HepG2 (cell line): ENCODE measurements around the gene ZCCHC3. TPM values are rescaled to one million over a fixed set of nuclear protein-coding genes. Genes with fewer than 3 reads are reported as not detected.

Source experiments
- HIVEP1 ChIP-seq: sonication (generic); formaldehyde crosslinking; IDR thresholded peaks from 2 replicates; pipeline ENCODE4 v1.4.0; 2020; ENCODE audit warnings: mild to moderate bottlenecking, missing genetic modification reagents
- HNRNPL ChIP-seq: fragments of 200-400 bp; formaldehyde crosslinking; IDR thresholded peaks from 2 replicates; pipeline ENCODE4 v1.6.1; 2017; ENCODE audit warnings: mild to moderate bottlenecking, low read depth, low read length
- KLF9 ChIP-seq: IDR thresholded peaks from 2 replicates; pipeline ENCODE4 v1.6.1; 2016; ENCODE audit warnings: low read depth
- REL ChIP-seq: sonication (generic); formaldehyde crosslinking; conservative IDR thresholded peaks from 2 replicates; pipeline ENCODE4 v1.8.0; 2022; ENCODE audit warnings: mild to moderate bottlenecking, missing genetic modification reagents, moderate library complexity
- SRSF9 ChIP-seq: fragments of 200-400 bp; formaldehyde crosslinking; IDR thresholded peaks from 2 replicates; pipeline ENCODE4 v1.6.1; 2018; ENCODE audit warnings: borderline replicate concordance, mild to moderate bottlenecking, low read depth, low read length; ENCODE audit not compliant: insufficient read depth, poor library complexity, severe bottlenecking
- TBP ChIP-seq: sonication (generic); formaldehyde crosslinking; IDR thresholded peaks from 2 replicates; pipeline ENCODE4 v1.5.0; 2020; ENCODE audit warnings: missing genetic modification reagents
- ZNF484 ChIP-seq: sonication (generic); formaldehyde crosslinking; IDR thresholded peaks from 2 replicates; pipeline ENCODE4 v1.5.1; 2020; ENCODE audit warnings: mild to moderate bottlenecking, low read depth, missing genetic modification reagents, borderline replicate concordance
- ZNF543 ChIP-seq: sonication (generic); formaldehyde crosslinking; IDR thresholded peaks from 2 replicates; pipeline ENCODE4 v1.4.0; 2020; ENCODE audit warnings: mild to moderate bottlenecking, missing genetic modification reagents
- ZNF558 ChIP-seq: sonication (generic); formaldehyde crosslinking; IDR thresholded peaks from 2 replicates; pipeline ENCODE4 v1.9.0; 2022; ENCODE audit warnings: mild to moderate bottlenecking, missing genetic modification reagents, borderline replicate concordance
- ZNF720 ChIP-seq: sonication (generic); formaldehyde crosslinking; IDR thresholded peaks from 2 replicates; pipeline ENCODE4 v1.4.0; 2020; ENCODE audit warnings: missing genetic modification reagents
- ZNF773 ChIP-seq: sonication (generic); formaldehyde crosslinking; IDR thresholded peaks from 2 replicates; pipeline ENCODE4 v1.4.0; 2020; ENCODE audit warnings: missing genetic modification reagents, borderline replicate concordance
- ZNF782 ChIP-seq: sonication (generic); formaldehyde crosslinking; IDR thresholded peaks from 2 replicates; pipeline ENCODE4 v1.4.0; 2020; ENCODE audit warnings: missing genetic modification reagents, mild to moderate bottlenecking, borderline replicate concordance
- ZNF839 ChIP-seq: sonication (generic); formaldehyde crosslinking; IDR thresholded peaks from 2 replicates; pipeline ENCODE4 v1.4.0; 2020; ENCODE audit warnings: missing genetic modification reagents, mild to moderate bottlenecking, borderline replicate concordance
- ZNF850 ChIP-seq: sonication (generic); formaldehyde crosslinking; conservative IDR thresholded peaks from 2 replicates; pipeline ENCODE4 v1.9.0; 2021; ENCODE audit warnings: mild to moderate bottlenecking, missing genetic modification reagents
- polyA plus RNA-seq, 8 experiments: library from polyadenylated mRNA; depleted of rRNA in 3 of 8; stranded (reverse) in 7 of 8; unstranded in 1 of 8; fragments of >200 nt; fragmentation: Illumina TruSeq in 4 of 8; extraction: Trizol in 4 of 8; gene quantifications; 2 replicates each; pipeline versions ENCODE4 v1.2.1 to v1.2.3, GENCODE V29; 2011 to 2016; ENCODE audit warnings: low read depth in 4 of 8, missing spikeins in 1 of 8, mixed read lengths in 1 of 8; ENCODE audit not compliant: insufficient read depth in 1 of 8
- total RNA-seq, 5 experiments: library from RNA; depleted of rRNA; stranded (reverse); fragments of >200 nt; fragmentation: Illumina TruSeq; extraction: Trizol; gene quantifications; 2 replicates each; pipeline ENCODE4 v1.2.3, GENCODE V29; 2016; ENCODE audit warnings: low read depth in 1 of 5
- TF ChIP-seq, protein P1 (sequence below): fragments of 450-650 bp; IDR thresholded peaks from 2 replicates; pipeline ENCODE4 v1.6.1; 2016
- TF ChIP-seq, protein P2 (sequence below): sonication (generic); formaldehyde crosslinking; IDR thresholded peaks from 2 replicates; pipeline ENCODE4 v1.9.0; 2022; ENCODE audit warnings: missing genetic modification reagents, mild to moderate bottlenecking, borderline replicate concordance
- TF ChIP-seq, protein P3 (sequence below): sonication (generic); formaldehyde crosslinking; IDR thresholded peaks from 2 replicates; pipeline ENCODE4 v1.4.0; 2020; ENCODE audit warnings: mild to moderate bottlenecking, low read depth, missing genetic modification reagents
- TF ChIP-seq, protein P4 (sequence below): sonication (generic); formaldehyde crosslinking; IDR thresholded peaks from 2 replicates; pipeline ENCODE4 v1.8.1; 2023; ENCODE audit warnings: mild to moderate bottlenecking, missing genetic modification reagents
- TF ChIP-seq, protein P5 (sequence below): IDR thresholded peaks from 2 replicates; pipeline ENCODE4 v1.6.1; 2016; ENCODE audit warnings: missing compliant biosample characterization, missing genetic modification reagents, borderline replicate concordance

The ZCCHC3 gene
- total and polyA plus RNA-seq, 2 of the 13 experiments (the other 11 are each of a cell fraction or from before 2014, with no cell fraction given): 46.6 to 63.0 TPM

DNA sequence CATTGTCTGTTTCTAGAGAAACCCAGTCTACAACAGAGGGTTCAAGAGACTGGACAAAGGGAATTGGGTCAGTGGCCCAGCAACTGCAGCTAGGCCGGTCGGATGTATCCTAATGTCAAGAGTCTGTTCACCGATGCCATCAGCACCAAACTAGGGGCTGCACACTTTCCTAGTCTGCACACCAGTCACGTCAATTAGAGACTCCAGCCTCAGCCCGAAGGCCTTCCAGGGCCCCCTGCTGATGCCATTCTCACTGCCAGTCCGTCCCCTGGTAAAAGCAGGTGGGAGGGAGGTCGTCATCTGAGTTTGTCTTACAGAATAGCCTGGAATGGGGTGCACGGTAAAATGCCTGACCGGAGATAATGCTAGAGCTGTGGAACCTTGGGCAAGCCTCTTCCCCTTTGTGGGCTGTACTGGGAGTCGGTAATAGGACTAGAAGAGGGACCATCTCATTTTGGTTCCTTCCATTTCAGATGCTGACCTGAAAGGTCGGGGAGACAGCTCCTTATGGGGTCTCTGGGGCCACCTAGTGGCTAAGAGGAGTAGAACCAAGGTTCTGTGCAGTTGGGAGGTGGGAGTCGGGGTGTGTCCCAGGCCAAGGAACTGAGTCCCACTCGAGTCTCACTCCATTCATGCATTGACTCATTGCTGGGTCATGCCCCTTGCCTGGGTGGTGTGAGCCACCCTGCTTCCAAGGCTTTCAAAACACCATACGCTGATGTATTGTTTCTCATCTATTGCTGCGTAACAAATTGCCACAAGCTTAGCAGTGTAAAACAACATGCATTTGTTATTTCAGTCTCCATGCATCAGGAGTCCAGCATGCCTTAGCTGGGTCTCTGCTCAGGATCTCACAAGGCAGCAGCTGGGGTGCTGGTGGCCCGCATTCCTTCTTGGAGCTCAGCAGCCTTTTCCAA lies 33.1 kb downstream of the ZCCHC3 start (continued):
- TF ChIP-seq ZNF558 (CRISPR knock-in tag) (no peak), SRSF9 (no peak), ZNF720 (CRISPR knock-in tag) (no peak), ZNF839 (CRISPR knock-in tag) (no peak), ZNF543 (0 out of 2 replicates have a peak, but pooled peaks have one; percentile 32), ZNF782 (CRISPR knock-in tag) (no peak; the same call in 1 of the 2 replicates), REL (CRISPR knock-in tag) (no peak), TBP (CRISPR knock-in tag) (no peak), ZNF484 (CRISPR knock-in tag) (0 out of 2 replicates have a peak, but pooled peaks have one; percentile 39), ZNF850 (CRISPR knock-in tag) (no peak), ZNF773 (CRISPR knock-in tag) (no peak), HNRNPL (no peak), HIVEP1 (CRISPR knock-in tag) (no peak), KLF9 (CRISPR knock-in tag) (no peak)
- TF ChIP-seq, protein P1, sequence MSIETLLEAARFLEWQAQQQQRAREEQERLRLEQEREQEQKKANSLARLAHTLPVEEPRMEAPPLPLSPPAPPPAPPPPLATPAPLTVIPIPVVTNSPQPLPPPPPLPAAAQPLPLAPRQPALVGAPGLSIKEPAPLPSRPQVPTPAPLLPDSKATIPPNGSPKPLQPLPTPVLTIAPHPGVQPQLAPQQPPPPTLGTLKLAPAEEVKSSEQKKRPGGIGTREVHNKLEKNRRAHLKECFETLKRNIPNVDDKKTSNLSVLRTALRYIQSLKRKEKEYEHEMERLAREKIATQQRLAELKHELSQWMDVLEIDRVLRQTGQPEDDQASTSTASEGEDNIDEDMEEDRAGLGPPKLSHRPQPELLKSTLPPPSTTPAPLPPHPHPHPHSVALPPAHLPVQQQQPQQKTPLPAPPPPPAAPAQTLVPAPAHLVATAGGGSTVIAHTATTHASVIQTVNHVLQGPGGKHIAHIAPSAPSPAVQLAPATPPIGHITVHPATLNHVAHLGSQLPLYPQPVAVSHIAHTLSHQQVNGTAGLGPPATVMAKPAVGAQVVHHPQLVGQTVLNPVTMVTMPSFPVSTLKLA: no peak
- TF ChIP-seq, protein P2, sequence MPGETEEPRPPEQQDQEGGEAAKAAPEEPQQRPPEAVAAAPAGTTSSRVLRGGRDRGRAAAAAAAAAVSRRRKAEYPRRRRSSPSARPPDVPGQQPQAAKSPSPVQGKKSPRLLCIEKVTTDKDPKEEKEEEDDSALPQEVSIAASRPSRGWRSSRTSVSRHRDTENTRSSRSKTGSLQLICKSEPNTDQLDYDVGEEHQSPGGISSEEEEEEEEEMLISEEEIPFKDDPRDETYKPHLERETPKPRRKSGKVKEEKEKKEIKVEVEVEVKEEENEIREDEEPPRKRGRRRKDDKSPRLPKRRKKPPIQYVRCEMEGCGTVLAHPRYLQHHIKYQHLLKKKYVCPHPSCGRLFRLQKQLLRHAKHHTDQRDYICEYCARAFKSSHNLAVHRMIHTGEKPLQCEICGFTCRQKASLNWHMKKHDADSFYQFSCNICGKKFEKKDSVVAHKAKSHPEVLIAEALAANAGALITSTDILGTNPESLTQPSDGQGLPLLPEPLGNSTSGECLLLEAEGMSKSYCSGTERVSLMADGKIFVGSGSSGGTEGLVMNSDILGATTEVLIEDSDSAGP (CRISPR knock-in tag): no peak; the same call in none of the 2 replicates
- TF ChIP-seq, protein P3, sequence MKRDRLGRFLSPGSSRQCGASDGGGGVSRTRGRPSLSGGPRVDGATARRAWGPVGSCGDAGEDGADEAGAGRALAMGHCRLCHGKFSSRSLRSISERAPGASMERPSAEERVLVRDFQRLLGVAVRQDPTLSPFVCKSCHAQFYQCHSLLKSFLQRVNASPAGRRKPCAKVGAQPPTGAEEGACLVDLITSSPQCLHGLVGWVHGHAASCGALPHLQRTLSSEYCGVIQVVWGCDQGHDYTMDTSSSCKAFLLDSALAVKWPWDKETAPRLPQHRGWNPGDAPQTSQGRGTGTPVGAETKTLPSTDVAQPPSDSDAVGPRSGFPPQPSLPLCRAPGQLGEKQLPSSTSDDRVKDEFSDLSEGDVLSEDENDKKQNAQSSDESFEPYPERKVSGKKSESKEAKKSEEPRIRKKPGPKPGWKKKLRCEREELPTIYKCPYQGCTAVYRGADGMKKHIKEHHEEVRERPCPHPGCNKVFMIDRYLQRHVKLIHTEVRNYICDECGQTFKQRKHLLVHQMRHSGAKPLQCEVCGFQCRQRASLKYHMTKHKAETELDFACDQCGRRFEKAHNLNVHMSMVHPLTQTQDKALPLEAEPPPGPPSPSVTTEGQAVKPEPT (CRISPR knock-in tag): peak; percentile 59; the same call in 1 of the 2 replicates
- TF ChIP-seq, protein P4, sequence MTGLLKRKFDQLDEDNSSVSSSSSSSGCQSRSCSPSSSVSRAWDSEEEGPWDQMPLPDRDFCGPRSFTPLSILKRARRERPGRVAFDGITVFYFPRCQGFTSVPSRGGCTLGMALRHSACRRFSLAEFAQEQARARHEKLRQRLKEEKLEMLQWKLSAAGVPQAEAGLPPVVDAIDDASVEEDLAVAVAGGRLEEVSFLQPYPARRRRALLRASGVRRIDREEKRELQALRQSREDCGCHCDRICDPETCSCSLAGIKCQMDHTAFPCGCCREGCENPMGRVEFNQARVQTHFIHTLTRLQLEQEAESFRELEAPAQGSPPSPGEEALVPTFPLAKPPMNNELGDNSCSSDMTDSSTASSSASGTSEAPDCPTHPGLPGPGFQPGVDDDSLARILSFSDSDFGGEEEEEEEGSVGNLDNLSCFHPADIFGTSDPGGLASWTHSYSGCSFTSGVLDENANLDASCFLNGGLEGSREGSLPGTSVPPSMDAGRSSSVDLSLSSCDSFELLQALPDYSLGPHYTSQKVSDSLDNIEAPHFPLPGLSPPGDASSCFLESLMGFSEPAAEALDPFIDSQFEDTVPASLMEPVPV (CRISPR knock-in tag): no peak; the same call in 1 of the 2 replicates
- TF ChIP-seq, protein P5, sequence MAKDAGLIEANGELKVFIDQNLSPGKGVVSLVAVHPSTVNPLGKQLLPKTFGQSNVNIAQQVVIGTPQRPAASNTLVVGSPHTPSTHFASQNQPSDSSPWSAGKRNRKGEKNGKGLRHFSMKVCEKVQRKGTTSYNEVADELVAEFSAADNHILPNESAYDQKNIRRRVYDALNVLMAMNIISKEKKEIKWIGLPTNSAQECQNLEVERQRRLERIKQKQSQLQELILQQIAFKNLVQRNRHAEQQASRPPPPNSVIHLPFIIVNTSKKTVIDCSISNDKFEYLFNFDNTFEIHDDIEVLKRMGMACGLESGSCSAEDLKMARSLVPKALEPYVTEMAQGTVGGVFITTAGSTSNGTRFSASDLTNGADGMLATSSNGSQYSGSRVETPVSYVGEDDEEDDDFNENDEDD (CRISPR knock-in tag): no peak
